SK-N-SH treated with all-trans-retinoic acid at 6 μM for 48 hours (cell line): Measurements from ENCODE around the gene PSD.

Experiments used
- ZC3H10 ChIP-seq: fragments of 250-450 bp; sonication (Bioruptor Pico); IDR thresholded peaks from 2 replicates; pipeline ENCODE4 v1.5.1; 2021; ENCODE audit warnings: mild to moderate bottlenecking, moderate library complexity
- ZFP30 ChIP-seq: fragments of 450-650 bp; formaldehyde crosslinking; IDR thresholded peaks from 2 replicates; pipeline ENCODE4 v1.5.0; 2022; ENCODE audit warnings: mild to moderate bottlenecking, moderate library complexity

GRCh38 chr10:102462512-102463054 lies 44.0 kb upstream of the PSD start:
- TF ChIP-seq ZC3H10 (CRISPR knock-in tag) (no peak), ZFP30 (CRISPR knock-in tag) (no peak)
